HepG2 (cell line): Measurements from ENCODE around the gene ST3GAL2. TPM values are rescaled to one million over a fixed set of nuclear protein-coding genes. Genes with fewer than 3 reads are reported as not detected.

Source experiments
- ARID3A ChIP-seq: IDR thresholded peaks from 2 replicates; pipeline ENCODE4 v1.6.1; 2012; ENCODE audit warnings: low read depth, low read length, improper control_type of control experiment
- BRD4 ChIP-seq: sonication (generic); formaldehyde crosslinking; IDR thresholded peaks from 2 replicates; pipeline ENCODE4 v1.4.0; 2020; ENCODE audit warnings: missing genetic modification reagents
- CERS6 ChIP-seq: sonication (generic); formaldehyde crosslinking; IDR thresholded peaks from 2 replicates; pipeline ENCODE4 v1.5.0; 2020; ENCODE audit warnings: missing genetic modification reagents
- CHD2 ChIP-seq: IDR thresholded peaks from 2 replicates; pipeline ENCODE4 v1.6.1; 2011; ENCODE audit warnings: low read depth, low read length, improper control_type of control experiment
- EED ChIP-seq: sonication (generic); formaldehyde crosslinking; IDR thresholded peaks from 2 replicates; pipeline ENCODE4 v1.5.0; 2020; ENCODE audit warnings: mild to moderate bottlenecking, missing genetic modification reagents
- GPN1 ChIP-seq: sonication (generic); formaldehyde crosslinking; IDR thresholded peaks from 2 replicates; pipeline ENCODE4 v1.5.1; 2020; ENCODE audit warnings: missing genetic modification reagents, borderline replicate concordance
- GTF2F1 ChIP-seq: fragments of 150-350 bp; IDR thresholded peaks from 2 replicates; pipeline ENCODE4 v1.6.1; 2014; ENCODE audit warnings: low read length
- HOMEZ ChIP-seq: IDR thresholded peaks from 2 replicates; pipeline ENCODE4 v1.6.1; 2016; ENCODE audit warnings: low read depth
- IKZF4 ChIP-seq: sonication (generic); formaldehyde crosslinking; IDR thresholded peaks from 2 replicates; pipeline ENCODE4 v1.5.1; 2020; ENCODE audit warnings: borderline replicate concordance, mild to moderate bottlenecking, low read depth, missing genetic modification reagents; ENCODE audit errors: not compliant biosample characterization
- NFATC3 ChIP-seq: sonication (generic); formaldehyde crosslinking; IDR thresholded peaks from 2 replicates; pipeline ENCODE4 v1.5.1; 2020; ENCODE audit warnings: mild to moderate bottlenecking, missing genetic modification reagents
- NFYC ChIP-seq: IDR thresholded peaks from 2 replicates; pipeline ENCODE4 v1.6.1; 2016; ENCODE audit warnings: missing genetic modification reagents, missing compliant biosample characterization
- PAX8 ChIP-seq: sonication (generic); formaldehyde crosslinking; IDR thresholded peaks from 2 replicates; pipeline ENCODE4 v1.8.0; 2022; ENCODE audit warnings: mild to moderate bottlenecking, missing genetic modification reagents, borderline replicate concordance
- PHF20 ChIP-seq: sonication (generic); formaldehyde crosslinking; IDR thresholded peaks from 2 replicates; pipeline ENCODE4 v1.5.0; 2020; ENCODE audit warnings: mild to moderate bottlenecking, missing genetic modification reagents
- SALL2 ChIP-seq: sonication (generic); formaldehyde crosslinking; IDR thresholded peaks from 2 replicates; pipeline ENCODE4 v1.8.1; 2023; ENCODE audit warnings: mild to moderate bottlenecking, missing genetic modification reagents, inconsistent platforms
- SNAPC2 ChIP-seq: sonication (generic); formaldehyde crosslinking; IDR thresholded peaks from 2 replicates; pipeline ENCODE4 v1.8.1; 2022; ENCODE audit warnings: mild to moderate bottlenecking, missing genetic modification reagents
- SYNCRIP ChIP-seq: fragments of 200-400 bp; formaldehyde crosslinking; IDR thresholded peaks from 2 replicates; pipeline ENCODE4 v1.6.1; 2018; ENCODE audit warnings: mild to moderate bottlenecking, low read depth, low read length; ENCODE audit not compliant: insufficient read depth
- TCF7 ChIP-seq: sonication (generic); IDR thresholded peaks from 2 replicates; pipeline ENCODE4 v1.6.1; 2016; ENCODE audit warnings: antibody characterized with exemption, low read depth
- ZFY ChIP-seq: sonication (generic); formaldehyde crosslinking; IDR thresholded peaks from 2 replicates; pipeline ENCODE4 v1.4.0; 2020; ENCODE audit warnings: missing genetic modification reagents
- ZNF136 ChIP-seq: sonication (generic); formaldehyde crosslinking; IDR thresholded peaks from 2 replicates; pipeline ENCODE4 v1.8.1; 2022; ENCODE audit warnings: low read depth, mild to moderate bottlenecking, moderate library complexity, missing genetic modification reagents
- ZNF251 ChIP-seq: sonication (generic); formaldehyde crosslinking; IDR thresholded peaks from 2 replicates; pipeline ENCODE4 v1.9.0; 2021; ENCODE audit warnings: mild to moderate bottlenecking, missing genetic modification reagents
- ZNF382 ChIP-seq: sonication (generic); formaldehyde crosslinking; IDR thresholded peaks from 2 replicates; pipeline ENCODE4 v1.5.0; 2020; ENCODE audit warnings: missing genetic modification reagents, mild to moderate bottlenecking, borderline replicate concordance
- ZNF430 ChIP-seq: sonication (generic); formaldehyde crosslinking; IDR thresholded peaks from 2 replicates; pipeline ENCODE4 v1.9.0; 2021; ENCODE audit warnings: mild to moderate bottlenecking, missing genetic modification reagents
- ZNF44 ChIP-seq: sonication (generic); formaldehyde crosslinking; IDR thresholded peaks from 2 replicates; pipeline ENCODE4 v1.5.1; 2020; ENCODE audit warnings: mild to moderate bottlenecking, missing genetic modification reagents
- ZNF547 ChIP-seq: sonication (generic); formaldehyde crosslinking; IDR thresholded peaks from 2 replicates; pipeline ENCODE4 v1.5.1; 2020; ENCODE audit warnings: mild to moderate bottlenecking, missing genetic modification reagents
- ZNF644 ChIP-seq: IDR thresholded peaks from 2 replicates; pipeline ENCODE4 v1.6.1; 2016; ENCODE audit warnings: low read depth
- ZNF772 ChIP-seq: sonication (generic); formaldehyde crosslinking; IDR thresholded peaks from 2 replicates; pipeline ENCODE4 v1.5.0; 2020; ENCODE audit warnings: mild to moderate bottlenecking, missing genetic modification reagents
- ZNF788 ChIP-seq: sonication (generic); formaldehyde crosslinking; IDR thresholded peaks from 2 replicates; pipeline ENCODE4 v1.5.0; 2020; ENCODE audit warnings: mild to moderate bottlenecking, missing genetic modification reagents, borderline replicate concordance
- ZNF792 ChIP-seq: IDR thresholded peaks from 2 replicates; pipeline ENCODE4 v1.6.1; 2016
- polyA plus RNA-seq, 8 experiments: library from polyadenylated mRNA; depleted of rRNA in 3 of 8; stranded (reverse) in 7 of 8; unstranded in 1 of 8; fragments of >200 nt; fragmentation: Illumina TruSeq in 4 of 8; extraction: Trizol in 4 of 8; gene quantifications; 2 replicates each; pipeline versions ENCODE4 v1.2.1 to v1.2.3, GENCODE V29; 2011 to 2016; ENCODE audit warnings: low read depth in 4 of 8, missing spikeins in 1 of 8, mixed read lengths in 1 of 8; ENCODE audit not compliant: insufficient read depth in 1 of 8
- total RNA-seq, 5 experiments: library from RNA; depleted of rRNA; stranded (reverse); fragments of >200 nt; fragmentation: Illumina TruSeq; extraction: Trizol; gene quantifications; 2 replicates each; pipeline ENCODE4 v1.2.3, GENCODE V29; 2016; ENCODE audit warnings: low read depth in 1 of 5

The ST3GAL2 gene
- total and polyA plus RNA-seq, 2 of the 13 experiments (the other 11 are each of a cell fraction or from before 2014, with no cell fraction given): 16.3 to 24.9 TPM

GRCh38 chr16:70454222-70455034, 15.5 kb upstream of the ST3GAL2 start, which contains the start of gene FCSK (continued):
- TF ChIP-seq ZNF44 (CRISPR knock-in tag) (peak; percentile 84; the same call in 1 of the 2 replicates), ZNF792 (CRISPR knock-in tag) (0 out of 2 replicates have a peak, but pooled peaks have one; percentile 35), SNAPC2 (CRISPR knock-in tag) (0 out of 2 replicates have a peak, but pooled peaks have one; percentile 53), TCF7 (no peak), PAX8 (no peak), ZNF772 (peak; percentile 47; the same call in 1 of the 2 replicates), SALL2 (CRISPR knock-in tag) (peak; percentile 90), NFYC (CRISPR knock-in tag) (no peak; the same call in none of the 2 replicates), ARID3A (no peak), ZNF136 (CRISPR knock-in tag) (peak; percentile 78; the same call in 1 of the 2 replicates), NFATC3 (CRISPR knock-in tag) (0 out of 2 replicates have a peak, but pooled peaks have one; percentile 19), EED (CRISPR knock-in tag) (no peak; the same call in 1 of the 2 replicates), ZNF251 (CRISPR knock-in tag) (no peak), IKZF4 (peak; percentile 92), GPN1 (CRISPR knock-in tag) (peak; percentile 71; the same call in 1 of the 2 replicates), ZNF644 (no peak), ZNF430 (CRISPR knock-in tag) (peak; percentile 90), ZNF547 (CRISPR knock-in tag) (peak; percentile 97), SYNCRIP (no peak), BRD4 (peak; percentile 96), CHD2 (peak; percentile 89), ZFY (CRISPR knock-in tag) (peak; percentile 90), PHF20 (CRISPR knock-in tag) (peak; percentile 82), CERS6 (peak; percentile 70; the same call in 1 of the 2 replicates), GTF2F1 (no peak), ZNF788 (CRISPR knock-in tag) (peak; percentile 77; the same call in 1 of the 2 replicates), HOMEZ (CRISPR knock-in tag) (0 out of 2 replicates have a peak, but pooled peaks have one; percentile 9), ZNF382 (no peak)
